Liver (tissue), 9 donors: ENCODE data around the gene MAPRE2. TPM values are rescaled to one million over a fixed set of nuclear protein-coding genes. Genes with fewer than 3 reads are reported as not detected.

ENCODE experiments used
- DNase-seq: peaks from one replicate; pipeline ENCODE4 v3.0.0-alpha.2; 2017; ENCODE audit warnings: low spot score
- H3K27ac ChIP-seq, 2 donors: one replicate each; pipeline ENCODE4 v1.7.0; 2013; ENCODE audit warnings: inconsistent platforms in 2 of 2, low read length in 2 of 2, control low read depth in 1 of 2, low read depth in 1 of 2, mild to moderate bottlenecking in 1 of 2
- H3K27me3 ChIP-seq, 4 donors: one replicate each; pipeline versions ENCODE4 v1.6.1 to v1.7.0; 2013; ENCODE audit warnings: low read length in 3 of 4, inconsistent platforms in 1 of 4, mild to moderate bottlenecking in 1 of 4, moderate library complexity in 1 of 4; ENCODE audit not compliant: control insufficient read depth in 4 of 4, insufficient read depth in 4 of 4
- H3K36me3 ChIP-seq, 4 donors: one replicate each; pipeline versions ENCODE4 v1.6.1 to v1.7.0; 2013; ENCODE audit warnings: low read length in 3 of 4, mild to moderate bottlenecking in 3 of 4, low read depth in 1 of 4, moderate library complexity in 1 of 4; ENCODE audit not compliant: control insufficient read depth in 4 of 4, insufficient read depth in 3 of 4
- H3K4me1 ChIP-seq, 4 donors: one replicate each; pipeline versions ENCODE4 v1.6.1 to v1.7.0; 2013; ENCODE audit warnings: low read length in 3 of 4, mild to moderate bottlenecking in 3 of 4, moderate library complexity in 1 of 4; ENCODE audit not compliant: control insufficient read depth in 4 of 4, insufficient read depth in 4 of 4
- H3K4me3 ChIP-seq, 3 donors: one replicate each; pipeline versions ENCODE4 v1.6.1 to v1.7.0; 2013; ENCODE audit warnings: low read length in 3 of 3, control low read depth in 1 of 3, low read depth in 1 of 3, mild to moderate bottlenecking in 1 of 3
- H3K9ac ChIP-seq, 2 donors: one replicate each; pipeline ENCODE4 v1.7.0; 2013; ENCODE audit warnings: low read length in 2 of 2, mild to moderate bottlenecking in 2 of 2, moderate library complexity in 2 of 2, control low read depth in 1 of 2, low read depth in 1 of 2
- H3K9me3 ChIP-seq, 4 donors: one replicate each; pipeline versions ENCODE4 v1.6.1 to v1.7.0; 2013; ENCODE audit warnings: low read length in 3 of 4; ENCODE audit not compliant: control insufficient read depth in 4 of 4
- EGR1 ChIP-seq, 2 donors: IDR thresholded peaks; 2 replicates each; pipeline ENCODE4 v1.6.1; 2016 to 2018; ENCODE audit warnings: antibody characterized with exemption in 2 of 2, low read depth in 2 of 2
- FOXA1 ChIP-seq: IDR thresholded peaks from 2 replicates; pipeline ENCODE4 v1.6.1; 2016; ENCODE audit warnings: antibody characterized with exemption
- FOXA2 ChIP-seq: IDR thresholded peaks from 2 replicates; pipeline ENCODE4 v1.6.1; 2016; ENCODE audit warnings: antibody characterized with exemption
- GABPA ChIP-seq, 2 donors: IDR thresholded peaks in 1 of 2; conservative IDR thresholded peaks in 1 of 2; 2 replicates each; pipeline ENCODE4 v1.6.1; 2016; ENCODE audit warnings: antibody characterized with exemption in 2 of 2, mild to moderate bottlenecking in 1 of 2, moderate library complexity in 1 of 2
- HNF4A ChIP-seq, 2 donors: conservative IDR thresholded peaks; 2 replicates each; pipeline ENCODE4 v1.6.1; 2016; ENCODE audit warnings: antibody characterized with exemption in 2 of 2, mild to moderate bottlenecking in 2 of 2
- HNF4G ChIP-seq: IDR thresholded peaks from 2 replicates; pipeline ENCODE4 v1.6.1; 2016; ENCODE audit warnings: antibody characterized with exemption
- JUND ChIP-seq, 2 donors: IDR thresholded peaks; 2 replicates each; pipeline ENCODE4 v1.6.1; 2016; ENCODE audit warnings: antibody characterized with exemption in 2 of 2
- NR2F2 ChIP-seq: IDR thresholded peaks from 2 replicates; pipeline ENCODE4 v1.6.1; 2016; ENCODE audit warnings: antibody characterized with exemption
- RAD21 ChIP-seq, 2 donors: IDR thresholded peaks; 2 replicates each; pipeline ENCODE4 v1.6.1; 2016; ENCODE audit warnings: antibody characterized with exemption in 2 of 2, mild to moderate bottlenecking in 2 of 2
- RXRA ChIP-seq, 2 donors: IDR thresholded peaks; 2 replicates each; pipeline ENCODE4 v1.6.1; 2017 to 2018; ENCODE audit warnings: antibody characterized with exemption in 2 of 2, mild to moderate bottlenecking in 1 of 2
- SP1 ChIP-seq: IDR thresholded peaks from 2 replicates; pipeline ENCODE4 v1.6.1; 2018; ENCODE audit warnings: antibody characterized with exemption, mild to moderate bottlenecking
- TAF1 ChIP-seq: conservative IDR thresholded peaks from 2 replicates; pipeline ENCODE4 v1.6.1; 2016; ENCODE audit warnings: antibody characterized with exemption, mild to moderate bottlenecking
- YY1 ChIP-seq: IDR thresholded peaks from 2 replicates; pipeline ENCODE4 v1.6.1; 2016; ENCODE audit warnings: antibody characterized with exemption, mild to moderate bottlenecking
- WGBS: extraction: QIAGEN DNeasy Blood & Tissue Kit; methylation state at CpG from one replicate; pipeline ENCODE4 v1.1.7; 2013; 5-methylcytosine and 5-hydroxymethylcytosine counted together
- polyA plus RNA-seq, 2 donors: library from polyadenylated mRNA; stranded (reverse) in 1 of 2; unstranded in 1 of 2; fragments of 200-250 nt in 1 of 2; fragments of >200 nt in 1 of 2; fragmentation: Nextera tagmentation in 1 of 2; extraction: Ambion mirVana in 1 of 2; gene quantifications; one replicate each; pipeline versions ENCODE4 v1.2.1 to v1.2.3, GENCODE V29; 2013 to 2015
- total RNA-seq, 2 donors: library from RNA; depleted of rRNA; stranded (reverse); fragments of >200 nt; gene quantifications; one replicate each; pipeline ENCODE4 v1.2.3, GENCODE V29; 2014
- TF ChIP-seq, protein P1 (sequence below): IDR thresholded peaks from 2 replicates; pipeline ENCODE4 v1.6.1; 2016; ENCODE audit warnings: antibody characterized with exemption
- TF ChIP-seq, protein P2 (sequence below): IDR thresholded peaks from 2 replicates; pipeline ENCODE4 v1.6.1; 2016; ENCODE audit warnings: antibody characterized with exemption
- TF ChIP-seq, protein P3 (sequence below): IDR thresholded peaks from 2 replicates; pipeline ENCODE4 v1.6.1; 2016; ENCODE audit warnings: antibody characterized with exemption
- TF ChIP-seq, protein P4 (sequence below): IDR thresholded peaks from 2 replicates; pipeline ENCODE4 v1.6.1; 2016; ENCODE audit warnings: antibody characterized with exemption, mild to moderate bottlenecking
- TF ChIP-seq, protein P5 (sequence below): fragments of 150-350 bp; IDR thresholded peaks from 2 replicates; pipeline ENCODE4 v1.5.1; 2017; ENCODE audit warnings: improper control_type of control experiment, low read depth, low read length; ENCODE audit not compliant: missing input control
- donor health status: healthy.
- donor health status: healthy.
- donor health status: healthy.
- donor health status: healthy.
- donor health status: healthy.

Gene MAPRE2
- total and polyA plus RNA-seq, 4 donors, result 7.9 to 12.8 (median 11.0) TPM

DNA sequence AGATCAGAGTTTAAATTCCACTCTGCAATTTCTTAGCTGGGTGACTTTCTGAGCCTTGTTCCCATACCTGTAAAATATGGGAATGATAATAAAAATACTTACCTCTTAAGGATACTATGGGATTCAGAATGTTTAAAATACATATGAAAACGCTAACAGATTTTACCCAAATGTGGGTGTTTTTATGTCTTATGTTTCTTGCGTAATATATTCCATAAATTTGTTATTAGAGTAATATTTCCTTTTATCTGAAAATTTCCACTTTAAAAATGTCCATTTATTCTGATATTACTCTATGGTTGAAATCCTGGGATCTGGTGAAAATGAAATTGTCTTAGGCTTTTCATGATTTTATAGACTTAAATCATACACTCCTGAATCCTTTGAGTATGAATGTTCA lies 45.5 kb downstream of the MAPRE2 start:
- TF ChIP-seq NR2F2 (no peak), GABPA (IDR thresholded peaks at IDR 0.05 in 1 of 2, conservative IDR thresholded peaks at IDR 0.05 in 1 of 2) (no peak), RAD21 (IDR thresholded peaks at IDR 0.05) (no peak), YY1 (no peak), SP1 (no peak), RXRA (IDR thresholded peaks at IDR 0.05) (no peak), JUND (IDR thresholded peaks at IDR 0.05) (no peak), EGR1 (IDR thresholded peaks at IDR 0.05; ENCODE audit: low read depth in 2 of 2) (no peak), TAF1 (no peak), FOXA2 (no peak), HNF4A (conservative IDR thresholded peaks at IDR 0.05) (no peak), FOXA1 (no peak), HNF4G (no peak)
- TF ChIP-seq, protein P1, sequence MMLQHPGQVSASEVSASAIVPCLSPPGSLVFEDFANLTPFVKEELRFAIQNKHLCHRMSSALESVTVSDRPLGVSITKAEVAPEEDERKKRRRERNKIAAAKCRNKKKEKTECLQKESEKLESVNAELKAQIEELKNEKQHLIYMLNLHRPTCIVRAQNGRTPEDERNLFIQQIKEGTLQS, result no peak
- TF ChIP-seq, protein P2, sequence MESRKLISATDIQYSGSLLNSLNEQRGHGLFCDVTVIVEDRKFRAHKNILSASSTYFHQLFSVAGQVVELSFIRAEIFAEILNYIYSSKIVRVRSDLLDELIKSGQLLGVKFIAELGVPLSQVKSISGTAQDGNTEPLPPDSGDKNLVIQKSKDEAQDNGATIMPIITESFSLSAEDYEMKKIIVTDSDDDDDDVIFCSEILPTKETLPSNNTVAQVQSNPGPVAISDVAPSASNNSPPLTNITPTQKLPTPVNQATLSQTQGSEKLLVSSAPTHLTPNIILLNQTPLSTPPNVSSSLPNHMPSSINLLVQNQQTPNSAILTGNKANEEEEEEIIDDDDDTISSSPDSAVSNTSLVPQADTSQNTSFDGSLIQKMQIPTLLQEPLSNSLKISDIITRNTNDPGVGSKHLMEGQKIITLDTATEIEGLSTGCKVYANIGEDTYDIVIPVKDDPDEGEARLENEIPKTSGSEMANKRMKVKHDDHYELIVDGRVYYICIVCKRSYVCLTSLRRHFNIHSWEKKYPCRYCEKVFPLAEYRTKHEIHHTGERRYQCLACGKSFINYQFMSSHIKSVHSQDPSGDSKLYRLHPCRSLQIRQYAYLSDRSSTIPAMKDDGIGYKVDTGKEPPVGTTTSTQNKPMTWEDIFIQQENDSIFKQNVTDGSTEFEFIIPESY, result no peak
- TF ChIP-seq, protein P3, sequence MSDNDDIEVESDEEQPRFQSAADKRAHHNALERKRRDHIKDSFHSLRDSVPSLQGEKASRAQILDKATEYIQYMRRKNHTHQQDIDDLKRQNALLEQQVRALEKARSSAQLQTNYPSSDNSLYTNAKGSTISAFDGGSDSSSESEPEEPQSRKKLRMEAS, result no peak
- TF ChIP-seq, protein P4, sequence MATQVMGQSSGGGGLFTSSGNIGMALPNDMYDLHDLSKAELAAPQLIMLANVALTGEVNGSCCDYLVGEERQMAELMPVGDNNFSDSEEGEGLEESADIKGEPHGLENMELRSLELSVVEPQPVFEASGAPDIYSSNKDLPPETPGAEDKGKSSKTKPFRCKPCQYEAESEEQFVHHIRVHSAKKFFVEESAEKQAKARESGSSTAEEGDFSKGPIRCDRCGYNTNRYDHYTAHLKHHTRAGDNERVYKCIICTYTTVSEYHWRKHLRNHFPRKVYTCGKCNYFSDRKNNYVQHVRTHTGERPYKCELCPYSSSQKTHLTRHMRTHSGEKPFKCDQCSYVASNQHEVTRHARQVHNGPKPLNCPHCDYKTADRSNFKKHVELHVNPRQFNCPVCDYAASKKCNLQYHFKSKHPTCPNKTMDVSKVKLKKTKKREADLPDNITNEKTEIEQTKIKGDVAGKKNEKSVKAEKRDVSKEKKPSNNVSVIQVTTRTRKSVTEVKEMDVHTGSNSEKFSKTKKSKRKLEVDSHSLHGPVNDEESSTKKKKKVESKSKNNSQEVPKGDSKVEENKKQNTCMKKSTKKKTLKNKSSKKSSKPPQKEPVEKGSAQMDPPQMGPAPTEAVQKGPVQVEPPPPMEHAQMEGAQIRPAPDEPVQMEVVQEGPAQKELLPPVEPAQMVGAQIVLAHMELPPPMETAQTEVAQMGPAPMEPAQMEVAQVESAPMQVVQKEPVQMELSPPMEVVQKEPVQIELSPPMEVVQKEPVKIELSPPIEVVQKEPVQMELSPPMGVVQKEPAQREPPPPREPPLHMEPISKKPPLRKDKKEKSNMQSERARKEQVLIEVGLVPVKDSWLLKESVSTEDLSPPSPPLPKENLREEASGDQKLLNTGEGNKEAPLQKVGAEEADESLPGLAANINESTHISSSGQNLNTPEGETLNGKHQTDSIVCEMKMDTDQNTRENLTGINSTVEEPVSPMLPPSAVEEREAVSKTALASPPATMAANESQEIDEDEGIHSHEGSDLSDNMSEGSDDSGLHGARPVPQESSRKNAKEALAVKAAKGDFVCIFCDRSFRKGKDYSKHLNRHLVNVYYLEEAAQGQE, result no peak
- TF ChIP-seq, protein P5, sequence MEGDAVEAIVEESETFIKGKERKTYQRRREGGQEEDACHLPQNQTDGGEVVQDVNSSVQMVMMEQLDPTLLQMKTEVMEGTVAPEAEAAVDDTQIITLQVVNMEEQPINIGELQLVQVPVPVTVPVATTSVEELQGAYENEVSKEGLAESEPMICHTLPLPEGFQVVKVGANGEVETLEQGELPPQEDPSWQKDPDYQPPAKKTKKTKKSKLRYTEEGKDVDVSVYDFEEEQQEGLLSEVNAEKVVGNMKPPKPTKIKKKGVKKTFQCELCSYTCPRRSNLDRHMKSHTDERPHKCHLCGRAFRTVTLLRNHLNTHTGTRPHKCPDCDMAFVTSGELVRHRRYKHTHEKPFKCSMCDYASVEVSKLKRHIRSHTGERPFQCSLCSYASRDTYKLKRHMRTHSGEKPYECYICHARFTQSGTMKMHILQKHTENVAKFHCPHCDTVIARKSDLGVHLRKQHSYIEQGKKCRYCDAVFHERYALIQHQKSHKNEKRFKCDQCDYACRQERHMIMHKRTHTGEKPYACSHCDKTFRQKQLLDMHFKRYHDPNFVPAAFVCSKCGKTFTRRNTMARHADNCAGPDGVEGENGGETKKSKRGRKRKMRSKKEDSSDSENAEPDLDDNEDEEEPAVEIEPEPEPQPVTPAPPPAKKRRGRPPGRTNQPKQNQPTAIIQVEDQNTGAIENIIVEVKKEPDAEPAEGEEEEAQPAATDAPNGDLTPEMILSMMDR, result no peak
- no peak overlapping the region for H3K9ac ChIP-seq
- no peaks in the 10 kb centered on the region for H3K9me3 ChIP-seq
- no peaks in the 10 kb centered on the region for H3K36me3 ChIP-seq
- H3K27me3 ChIP-seq, result no peaks in the 10 kb centered on the region
- no peak overlapping the region for H3K27ac ChIP-seq
- H3K4me1 ChIP-seq, result peaks cover 3 to 27% (median 17%) of the 10 kb centered on the region in 4 donors
- H3K4me3 ChIP-seq, result no peak overlapping the region
- 97% methylated on average over 2 of the region's 2 CpGs for WGBS
- no peak for DNase-seq
